ENCODE measurements around the gene RELL1.

The RELL1 gene, protein sequence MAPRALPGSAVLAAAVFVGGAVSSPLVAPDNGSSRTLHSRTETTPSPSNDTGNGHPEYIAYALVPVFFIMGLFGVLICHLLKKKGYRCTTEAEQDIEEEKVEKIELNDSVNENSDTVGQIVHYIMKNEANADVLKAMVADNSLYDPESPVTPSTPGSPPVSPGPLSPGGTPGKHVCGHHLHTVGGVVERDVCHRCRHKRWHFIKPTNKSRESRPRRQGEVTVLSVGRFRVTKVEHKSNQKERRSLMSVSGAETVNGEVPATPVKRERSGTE

DNA sequence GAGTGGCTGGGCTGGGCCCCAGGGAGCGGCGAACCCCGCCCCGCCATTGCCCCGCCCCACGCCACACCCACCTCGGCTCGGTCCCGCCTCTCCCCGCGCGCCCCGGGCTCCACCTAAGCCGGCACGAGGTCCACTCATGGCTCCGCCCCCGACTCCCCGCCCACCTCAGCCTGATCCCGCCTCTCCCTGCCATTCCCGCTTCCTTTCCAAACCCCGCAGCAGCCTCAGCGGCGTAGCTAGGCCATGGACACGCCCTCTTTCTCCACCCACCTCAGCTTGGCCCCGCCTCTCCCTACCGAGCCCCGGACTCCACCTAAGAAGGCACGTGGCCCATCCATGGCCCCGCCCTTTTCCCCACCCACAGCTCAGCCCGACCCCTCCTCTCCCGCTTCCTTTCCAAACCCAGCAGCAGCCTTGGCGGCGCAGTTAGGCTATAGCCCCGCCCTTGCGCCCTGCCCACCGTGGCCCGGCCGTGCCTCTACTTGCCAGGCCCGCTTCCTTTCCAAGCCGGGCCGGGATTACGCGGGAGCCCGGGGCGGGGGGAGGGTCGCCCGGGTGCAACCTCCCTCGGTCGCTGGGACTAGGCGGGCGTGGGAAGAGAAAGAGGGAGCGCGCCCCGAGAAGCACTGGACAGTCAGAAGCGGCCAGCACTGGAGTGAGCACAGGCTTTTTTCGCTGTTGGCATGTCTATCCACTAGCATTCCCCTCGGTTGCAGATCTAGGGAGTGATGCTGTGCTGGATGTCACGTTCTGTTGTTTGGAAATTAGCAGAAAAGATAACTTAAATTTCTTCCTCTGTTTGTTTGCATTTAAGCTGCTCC lies at the start of gene RELL1:
RELL1 (minus strand) TSS at position 4 of the 821 bp plus-strand sequence. CDS start 89 bp downstream, outside the sequence.
- DNase-seq = peak; percentile 99

- DNase-seq = no peak
Measured at GRCh38 chr4:37735578-37735977, 49.4 kb upstream of the RELL1 start.

DNA sequence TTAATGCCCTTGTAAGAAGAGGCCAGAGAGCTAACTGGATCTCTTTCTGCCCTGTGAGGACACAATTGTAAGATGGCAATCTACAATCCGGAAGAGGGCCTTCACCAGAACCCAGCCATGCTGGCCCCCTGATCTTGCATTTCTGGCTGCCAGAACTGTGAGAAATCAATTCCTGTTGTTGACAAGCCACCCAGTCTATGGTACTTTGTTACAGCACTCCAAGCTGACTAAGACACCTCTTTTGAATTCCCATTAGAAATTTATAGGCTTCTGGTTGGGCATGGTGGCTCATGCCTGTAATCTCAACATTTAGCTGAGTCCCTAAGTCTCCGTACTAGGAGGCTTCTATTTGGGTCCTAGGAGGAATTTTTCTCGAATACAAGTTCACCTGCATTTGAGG lies 48.8 kb upstream of the RELL1 start:
- DNase-seq = no peak

- no peak for DNase-seq
Measured at GRCh38 chr4:37733240-37733867, 47.2 kb upstream of the RELL1 start.

- no peak for DNase-seq
Measured at GRCh38 chr4:37732526-37733186, 46.5 kb upstream of the RELL1 start.

DNA sequence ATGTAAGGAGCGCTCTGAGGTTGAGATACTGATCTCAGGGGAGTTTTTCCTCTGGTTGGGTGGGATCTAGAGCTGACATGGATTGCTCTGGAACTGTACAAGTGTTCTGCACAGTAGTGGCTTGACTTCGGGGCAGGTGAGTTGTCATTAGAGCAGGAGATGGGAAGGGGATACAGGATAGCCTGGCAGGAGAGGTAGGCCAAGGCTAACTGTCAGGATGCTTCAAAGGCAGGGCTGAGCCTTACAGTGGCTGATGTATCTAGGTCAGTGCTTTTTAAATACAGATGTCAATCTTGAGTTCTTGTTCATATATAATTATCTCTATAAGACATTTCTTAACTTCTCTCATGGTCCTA lies 43.5 kb upstream of the RELL1 start:
- no peak for DNase-seq

- DNase-seq = no peak
Measured at GRCh38 chr4:37728064-37728463, 41.9 kb upstream of the RELL1 start.

GRCh38 chr4:37727635-37728034 lies 41.5 kb upstream of the RELL1 start:
- no peak for DNase-seq

GRCh38 chr4:37726666-37727065 lies 40.5 kb upstream of the RELL1 start:
- DNase-seq = no peak

DNA sequence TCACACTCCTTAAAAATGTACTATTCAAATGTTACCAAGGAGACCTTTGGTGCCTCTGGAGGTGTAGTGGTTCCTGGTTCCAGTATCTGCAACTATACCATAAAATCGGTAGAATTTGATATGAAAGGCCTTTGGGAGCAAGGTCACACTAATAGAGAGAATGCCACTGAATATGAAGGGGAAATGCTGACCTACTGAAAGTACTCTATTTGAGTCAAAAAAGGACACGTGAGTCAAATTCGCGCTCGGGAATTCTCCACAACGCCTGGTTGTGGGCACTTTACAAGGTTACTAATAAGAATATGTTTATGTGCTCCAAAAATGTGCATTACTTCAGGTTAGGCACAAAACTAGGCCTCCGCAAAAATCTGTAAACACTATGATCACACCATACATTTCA lies 39.5 kb upstream of the RELL1 start:
- DNase-seq = no peak

GRCh38 chr4:37723067-37723466 lies 36.9 kb upstream of the RELL1 start:
- no peak for DNase-seq

DNA sequence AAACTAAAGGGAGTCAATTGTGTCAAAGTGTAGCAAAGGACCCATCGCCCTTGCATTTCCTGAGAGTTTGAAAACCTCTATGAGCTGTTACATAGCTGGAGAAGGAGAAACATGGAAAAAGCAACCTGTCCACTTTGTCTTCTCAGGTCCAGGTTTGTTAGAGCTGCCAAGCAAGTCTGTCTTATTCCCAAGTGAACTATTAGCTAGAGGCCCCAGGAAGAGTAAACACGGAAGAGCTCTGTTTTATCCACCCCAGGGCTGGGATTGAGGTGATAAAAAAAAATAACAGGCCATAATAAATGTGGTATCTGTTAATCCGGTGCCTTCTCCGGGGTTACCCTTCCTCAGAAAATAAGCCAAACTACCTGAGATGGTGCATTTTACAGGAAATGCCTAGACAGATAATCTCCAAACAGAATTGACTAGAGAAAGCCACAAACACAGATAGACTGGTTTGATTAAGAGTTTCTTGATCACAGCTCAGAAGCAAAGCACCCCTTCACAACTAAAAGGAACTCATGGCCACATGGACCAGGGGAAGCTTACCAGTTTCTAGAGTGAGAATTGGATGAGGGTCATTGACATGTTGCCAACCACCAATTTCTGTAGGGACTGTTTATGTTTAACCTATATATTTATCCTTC lies 35.9 kb upstream of the RELL1 start:
- DNase-seq = no peak

- no peak for DNase-seq
Measured at GRCh38 chr4:37719021-37719420, 32.8 kb upstream of the RELL1 start.

DNA sequence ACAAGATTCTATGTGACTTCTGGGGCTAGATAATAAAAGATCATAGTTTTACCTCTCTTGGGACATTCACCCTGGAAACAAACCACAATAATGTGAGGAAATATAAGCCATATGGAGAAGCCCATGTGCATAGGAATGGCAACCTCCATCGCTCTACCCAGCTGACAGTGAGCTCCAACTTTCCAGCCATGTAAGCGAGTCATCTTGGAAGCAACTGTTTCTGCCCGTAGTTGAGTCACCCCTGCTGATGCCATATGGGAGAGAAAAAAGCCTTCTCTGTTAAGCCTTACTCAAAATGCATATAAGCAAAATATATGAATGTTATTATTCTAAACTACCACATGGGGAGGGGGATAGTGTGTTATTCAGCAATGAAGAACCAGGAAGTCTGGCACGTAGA lies 31.4 kb upstream of the RELL1 start:
- no peak for DNase-seq

DNA sequence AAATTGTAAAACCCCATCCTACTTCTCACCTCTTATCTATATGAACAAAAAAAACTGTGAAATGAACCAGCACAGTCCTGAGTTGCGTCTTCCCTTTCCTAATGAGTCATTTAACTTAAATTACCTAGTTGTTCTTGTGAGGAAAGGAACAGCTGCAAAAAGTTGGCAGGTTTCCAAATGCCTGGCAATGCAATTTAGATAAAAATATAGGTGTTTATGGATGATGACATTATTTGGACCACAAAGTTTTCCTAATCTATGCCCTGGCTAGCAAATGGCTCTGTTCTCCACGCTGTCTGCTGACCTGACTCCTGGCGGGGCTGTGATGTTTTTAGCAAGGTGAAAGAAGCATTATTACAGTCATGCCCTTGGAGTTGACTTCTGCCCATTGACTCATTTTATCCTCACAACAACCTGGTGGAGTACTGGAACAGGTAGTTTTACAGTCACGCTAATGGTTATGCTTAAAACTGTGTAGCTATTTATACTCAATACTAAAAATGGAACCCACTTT lies 29.8 kb upstream of the RELL1 start:
- no peak for DNase-seq

DNA sequence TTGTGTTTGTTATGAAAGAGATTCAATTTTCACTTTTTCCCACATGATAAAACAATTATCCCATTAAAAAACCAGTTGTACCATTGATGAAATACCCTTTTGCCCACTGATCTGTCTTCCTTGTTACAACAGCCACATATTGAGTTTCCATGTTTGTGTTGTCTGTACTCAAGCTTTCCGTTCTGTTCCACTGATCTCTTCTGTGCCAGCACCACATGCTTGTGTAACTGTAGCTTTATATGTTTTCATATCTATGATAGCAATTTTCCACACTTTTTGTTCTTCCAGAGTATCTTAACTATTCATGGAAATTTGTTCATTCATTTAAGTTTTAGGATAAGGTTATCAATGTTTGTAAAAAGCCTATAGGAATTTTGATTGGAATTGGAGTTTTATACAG lies 24.3 kb upstream of the RELL1 start:
- DNase-seq = no peak

DNA sequence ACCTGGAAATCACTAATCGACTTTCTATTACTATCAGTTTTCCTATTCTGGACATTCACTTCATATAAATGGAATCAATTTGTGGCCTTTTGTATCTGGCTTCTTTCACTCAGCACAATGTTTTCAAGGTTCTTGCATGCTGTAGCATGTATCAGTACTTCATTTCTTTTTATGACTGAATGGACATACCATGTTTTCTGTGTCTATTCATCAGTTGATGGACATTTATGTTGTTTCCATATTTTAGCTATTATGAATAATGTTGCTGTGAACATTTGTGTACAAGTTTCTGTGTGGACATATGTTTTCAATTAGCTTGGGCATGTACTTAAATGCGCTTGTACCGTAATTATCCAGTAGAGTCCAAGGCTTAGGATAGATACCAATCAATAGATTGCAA lies 19.9 kb upstream of the RELL1 start:
- DNase-seq = no peak

DNA sequence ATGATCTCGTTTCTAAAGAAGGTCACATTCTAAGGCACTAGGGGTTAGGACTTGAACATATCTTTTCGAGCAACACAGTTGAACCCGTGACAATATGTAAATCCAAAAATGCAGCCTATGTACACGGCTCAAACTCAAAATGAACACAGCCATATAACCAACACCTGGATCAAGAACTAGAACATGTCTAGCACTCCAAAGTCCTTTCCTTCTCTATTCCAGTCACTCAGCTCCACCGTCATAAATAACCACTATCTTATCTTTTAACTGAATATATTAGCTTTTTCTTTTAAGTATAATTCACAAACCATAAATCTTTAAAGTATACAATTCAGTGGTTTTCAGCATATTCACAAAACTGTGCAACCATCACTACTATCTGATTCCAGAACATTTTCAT lies 19.4 kb upstream of the RELL1 start:
- no peak for DNase-seq

DNA sequence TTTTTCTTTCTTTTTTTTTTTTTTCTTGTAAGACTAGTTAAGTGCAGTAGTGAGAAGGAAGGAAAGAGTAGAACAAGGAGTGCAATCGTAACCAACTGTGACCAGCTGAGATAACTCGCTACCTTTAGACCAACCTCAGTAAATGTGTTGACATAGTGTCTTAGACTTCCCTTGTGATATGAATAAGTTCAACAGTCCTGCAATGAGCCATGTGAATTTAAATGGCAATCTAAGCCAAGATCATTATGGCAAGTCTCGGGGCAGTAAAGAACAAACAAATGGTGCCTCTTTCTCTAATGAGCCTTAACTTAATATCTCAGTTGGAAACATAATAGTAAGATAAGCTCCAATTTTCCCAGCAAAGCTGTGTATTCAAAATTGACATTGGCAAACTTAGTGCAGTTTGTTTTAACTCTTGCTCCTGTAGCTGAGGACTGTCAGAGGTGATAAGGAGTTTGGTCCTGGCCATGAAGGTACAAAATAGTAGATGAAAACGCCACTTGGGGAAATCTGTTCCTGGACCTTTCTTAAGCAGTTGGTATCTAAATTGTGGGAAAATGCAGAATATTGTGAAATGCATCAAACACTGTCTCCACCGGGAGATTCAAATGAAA lies 13.8 kb upstream of the RELL1 start:
- DNase-seq = no peak

DNA sequence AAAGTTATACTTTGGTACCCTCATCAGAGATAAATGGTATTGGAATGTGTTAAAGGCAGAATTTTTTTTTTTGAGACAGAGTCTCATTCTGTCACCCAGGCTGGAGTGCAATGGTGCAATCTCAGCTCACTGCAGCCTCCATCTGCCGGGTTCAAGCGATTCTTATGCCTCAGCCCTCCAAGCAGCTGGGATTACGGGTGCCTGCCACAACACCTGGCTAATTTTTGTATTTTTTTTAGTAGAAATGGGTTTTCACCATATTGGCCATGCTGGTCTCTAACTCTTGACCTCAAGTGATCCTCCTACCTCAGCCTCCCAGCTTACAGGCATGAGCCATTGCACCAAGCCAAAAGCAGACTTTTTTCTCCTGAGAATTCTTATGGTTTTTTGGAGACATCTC lies 11.4 kb upstream of the RELL1 start:
- DNase-seq = no peak

- DNase-seq = no peak
Measured at GRCh38 chr4:37693450-37694190, 7.4 kb upstream of the RELL1 start.

- DNase-seq = no peak
Measured at GRCh38 chr4:37693030-37693429, 6.9 kb upstream of the RELL1 start.

All from activated effector memory CD4-positive, alpha-beta T cell treated with Interleukin-2 at 50 U/mL for 16 hours (primary cell).